Measurements from ENCODE around the gene RCL1. TPM values are rescaled to one million over a fixed set of nuclear protein-coding genes. Genes with fewer than 3 reads are reported as not detected.

RCL1 gene
- total and polyA plus RNA-seq, 2 of the 13 experiments (the other 11 are each of a cell fraction or from before 2014, with no cell fraction given), result 22.3 to 31.6 TPM

DNA sequence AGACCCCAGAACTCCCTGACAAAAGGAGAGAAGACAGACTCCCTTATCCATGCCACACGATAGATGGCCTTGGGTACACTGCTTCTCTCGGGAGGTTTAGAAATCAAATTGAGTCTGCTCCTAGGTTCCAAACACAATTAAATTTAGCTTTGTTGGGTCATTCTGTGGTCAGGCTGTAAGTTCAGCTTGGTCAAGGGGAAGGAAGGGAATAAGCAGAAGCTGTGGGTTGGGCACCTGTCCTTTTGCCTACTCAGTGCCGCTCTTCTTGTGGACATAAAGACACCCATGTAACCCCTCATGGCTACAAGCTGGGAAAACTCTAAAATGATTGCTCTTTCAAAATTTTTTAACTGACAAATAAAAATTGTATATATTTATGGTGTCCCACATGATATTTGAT, 32.6 kb upstream of the RCL1 start (continued):
- TF ChIP-seq KIAA2018 (CRISPR knock-in tag; IDR thresholded peaks at IDR 0.05; ENCODE audit: borderline replicate concordance) (no peak), ZNF773 (CRISPR knock-in tag; IDR thresholded peaks at IDR 0.05; ENCODE audit: borderline replicate concordance) (no peak), ZNF230 (CRISPR knock-in tag; IDR thresholded peaks at IDR 0.05) (no peak), IRF2 (CRISPR knock-in tag; IDR thresholded peaks at IDR 0.05) (no peak)

Measured in HepG2 (cell line).